ENCODE measurements around the gene RASIP1.

Gene RASIP1

GRCh38 chr19:48672994-48673393 is 67.4 kb downstream of the RASIP1 start, which contains the start of gene NTN5:
NTN5 (minus strand) TSS chr19:48673017; CDS start chr19:48670986, 2,031 bp downstream.
- no peak for DNase-seq

GRCh38 chr19:48671446-48671995 is 68.9 kb downstream of the RASIP1 start:
- DNase-seq, result no peak

- DNase-seq, result no peak
These were observed 69.5 kb downstream of the RASIP1 start for GRCh38 chr19:48670699-48671445.

Data from hematopoietic multipotent progenitor cell treated with erythropoietin and hydrocortisone succinate and interleukin-3 and kit ligand, for 4 days (in vitro differentiated cells).